ENCODE data around the gene MRPS30.

MRPS30 gene

GRCh38 chr5:44794371-44794770, 14.4 kb upstream of the MRPS30 start:
- H3K9me2 ChIP-seq (replicated peaks; ENCODE audit: insufficient read depth, low read length), result no peaks in the 10 kb centered on the region
- peaks cover 7% of the 10 kb centered on the region; the same call in 1 of the 2 replicates for H3K9me3 ChIP-seq (ENCODE audit: insufficient read depth, low read length)
- H3F3A ChIP-seq (ENCODE audit: insufficient read depth), result no peaks in the 10 kb centered on the region
- no peak overlapping the region for H3K4me3 ChIP-seq (ENCODE audit: insufficient read depth, low read length, poor library complexity, severe bottlenecking)
- no peak overlapping the region for H3K27ac ChIP-seq (ENCODE audit: low read depth, low read length)
- H3K4me2 ChIP-seq (ENCODE audit: low read depth, low read length, poor library complexity, severe bottlenecking), result no peak overlapping the region
- no peaks in the 10 kb centered on the region for H3K79me2 ChIP-seq (ENCODE audit: insufficient read depth, low read length)
- no peak overlapping the region for H2AFZ ChIP-seq (ENCODE audit: low read depth, low read length, severe bottlenecking)
- no peaks in the 10 kb centered on the region for H3K36me3 ChIP-seq (ENCODE audit: low read length)
- TF ChIP-seq EZH2phosphoT487 (conservative IDR thresholded peaks at IDR 0.05; ENCODE audit: low read length), result no peak
- TF ChIP-seq CTCF (IDR thresholded peaks at IDR 0.05; ENCODE audit: insufficient read depth, low read length, poor library complexity, severe bottlenecking), result no peak
- H3K27me3 ChIP-seq (ENCODE audit: low read length), result no peaks in the 10 kb centered on the region
- H4K20me1 ChIP-seq (ENCODE audit: low read depth, low read length), result no peaks in the 10 kb centered on the region
- no peak overlapping the region for H3K9ac ChIP-seq (ENCODE audit: low read length)

DNA sequence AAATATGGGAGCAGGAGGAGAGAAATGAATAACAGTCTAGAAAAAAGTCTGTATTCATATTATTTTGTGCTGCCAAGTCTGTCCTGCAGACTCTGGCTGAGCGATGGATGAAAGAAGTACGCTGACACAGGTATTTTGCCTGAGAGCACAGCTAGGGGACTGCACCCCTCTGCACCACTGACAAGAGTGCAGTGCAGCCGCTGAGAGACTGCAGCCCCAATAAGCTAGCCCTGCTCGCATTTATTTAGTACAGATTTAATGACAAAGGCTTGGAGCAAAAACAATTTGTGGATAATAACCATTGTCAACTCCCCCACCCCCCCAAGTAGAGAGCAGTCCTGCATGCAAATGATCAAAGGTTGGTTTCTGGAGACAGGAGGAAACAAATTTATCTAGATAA, 13.3 kb upstream of the MRPS30 start:
- no peak overlapping the region for H3K27ac ChIP-seq (ENCODE audit: low read depth, low read length)
- no peak overlapping the region for H2AFZ ChIP-seq (ENCODE audit: low read depth, low read length, severe bottlenecking)
- no peak overlapping the region for H3K9ac ChIP-seq (ENCODE audit: low read length)

DNA sequence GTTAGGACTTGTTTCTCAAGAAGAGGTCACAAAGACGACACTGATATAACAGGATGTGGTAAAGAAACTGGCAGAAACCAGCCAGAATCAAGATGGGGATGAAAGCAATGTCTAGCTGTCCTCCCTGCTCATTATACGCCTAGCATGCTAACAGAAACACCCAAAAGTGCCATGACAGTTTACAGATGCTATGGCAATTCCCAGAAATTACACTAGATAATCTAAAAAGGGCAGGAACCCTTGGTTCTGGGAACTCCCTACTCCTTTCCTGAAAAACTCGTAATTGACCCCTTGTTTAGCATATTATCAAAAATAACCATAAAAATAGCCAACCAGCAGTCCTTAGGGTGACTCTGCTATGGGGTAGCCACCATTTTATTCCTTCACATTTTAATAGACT, 10.9 kb upstream of the MRPS30 start:
- no peak overlapping the region for H3K27ac ChIP-seq (ENCODE audit: low read depth, low read length)
- H3K79me2 ChIP-seq (ENCODE audit: insufficient read depth, low read length), result no peaks in the 10 kb centered on the region
- no peaks in the 10 kb centered on the region for H3K9me2 ChIP-seq (replicated peaks; ENCODE audit: insufficient read depth, low read length)

More for the DNA sequence above, 13.3 kb upstream of the MRPS30 start:
- TF ChIP-seq CTCF (IDR thresholded peaks at IDR 0.05; ENCODE audit: insufficient read depth, low read length, poor library complexity, severe bottlenecking), result no peak
- TF ChIP-seq EZH2phosphoT487 (conservative IDR thresholded peaks at IDR 0.05; ENCODE audit: low read length), result no peak
- no peaks in the 10 kb centered on the region for H3K27me3 ChIP-seq (ENCODE audit: low read length)
- H3K36me3 ChIP-seq (ENCODE audit: low read length), result no peaks in the 10 kb centered on the region
- H3K79me2 ChIP-seq (ENCODE audit: insufficient read depth, low read length), result no peaks in the 10 kb centered on the region
- no peak overlapping the region for H3K4me3 ChIP-seq (ENCODE audit: insufficient read depth, low read length, poor library complexity, severe bottlenecking)
- H4K20me1 ChIP-seq (ENCODE audit: low read depth, low read length), result no peaks in the 10 kb centered on the region
- H3K4me2 ChIP-seq (ENCODE audit: low read depth, low read length, poor library complexity, severe bottlenecking), result no peak overlapping the region
- H3K9me3 ChIP-seq (ENCODE audit: insufficient read depth, low read length), result peaks cover 7% of the 10 kb centered on the region; the same call in 1 of the 2 replicates
- no peaks in the 10 kb centered on the region for H3F3A ChIP-seq (ENCODE audit: insufficient read depth)
- H3K9me2 ChIP-seq (replicated peaks; ENCODE audit: insufficient read depth, low read length), result no peaks in the 10 kb centered on the region

More for the DNA sequence above, 10.9 kb upstream of the MRPS30 start:
- Histone ChIP-seq H3K9me3 (ENCODE audit: insufficient read depth, low read length) (peaks cover 7% of the 10 kb centered on the region; the same call in 1 of the 2 replicates), H3F3A (ENCODE audit: insufficient read depth) (no peaks in the 10 kb centered on the region), H3K4me2 (ENCODE audit: low read depth, low read length, poor library complexity, severe bottlenecking) (no peak overlapping the region), H3K36me3 (ENCODE audit: low read length) (no peaks in the 10 kb centered on the region), H3K4me3 (ENCODE audit: insufficient read depth, low read length, poor library complexity, severe bottlenecking) (no peak overlapping the region), H4K20me1 (ENCODE audit: low read depth, low read length) (no peaks in the 10 kb centered on the region), H2AFZ (ENCODE audit: low read depth, low read length, severe bottlenecking) (no peak overlapping the region), H3K9ac (ENCODE audit: low read length) (no peak overlapping the region), H3K27me3 (ENCODE audit: low read length) (no peaks in the 10 kb centered on the region)
- no peak for TF ChIP-seq CTCF (IDR thresholded peaks at IDR 0.05; ENCODE audit: insufficient read depth, low read length, poor library complexity, severe bottlenecking)
- TF ChIP-seq EZH2phosphoT487 (conservative IDR thresholded peaks at IDR 0.05; ENCODE audit: low read length), result no peak

Data from SU-DHL-6 (cell line).